HepG2 (cell line): ENCODE measurements around the gene MAP2K5. TPM values are rescaled to one million over a fixed set of nuclear protein-coding genes. Genes with fewer than 3 reads are reported as not detected.

ENCODE experiments used
- ATAC-seq: fragments of 200-7000 bp; cut with Tn5 transposase; 3 replicates; pipeline ENCODE4 v1.9.1; 2020; ENCODE audit warnings: mild to moderate bottlenecking, moderate library complexity
- BruUV-seq: library from RNA; stranded (reverse); fragments of 400-500 nt; replicated peaks from 2 replicates; lab custom pipeline; 2021; lab: Mats Ljungman, UMichigan
- CTCF ChIA-PET: fragments of 300-600 bp; formaldehyde crosslinking; extraction: SDS; loops from one replicate; lab custom pipeline; 2021; ENCODE audit warnings: low total read pairs, inconsistent platforms, low intra/inter-chr PET ratio; lab: Yijun Ruan, JAX
- POLR2A ChIA-PET: fragments of 350-600 bp; sonication (Branson Sonifier 250); formaldehyde crosslinking; loops from one replicate; lab custom pipeline; 2020; ENCODE audit warnings: antibody characterized with exemption, inconsistent platforms; lab: Yijun Ruan, JAX
- DNase-seq: peaks from one replicate; pipeline ENCODE4 v3.0.0-alpha.2; 2015; ENCODE audit warnings: low spot score
- FAIRE-seq: peaks from 3 replicates; lab custom pipeline; 2011; peaks lifted over from hg19 to GRCh38; lab: Jason Lieb, UNC
- H2AFZ ChIP-seq: one replicate; pipeline ENCODE4 v1.6.1; 2011; ENCODE audit warnings: low read length, inconsistent platforms
- H3K27ac ChIP-seq: fragments of 300-600 bp; 3 replicates; pipeline ENCODE4 v1.8.0; 2011; ENCODE audit warnings: mixed run types, mild to moderate bottlenecking, mixed read lengths, low read length, inconsistent platforms; ENCODE audit not compliant: insufficient read depth; ENCODE audit errors: extremely low read length
- H3K27me3 ChIP-seq, 2 experiments: fragments of 200-600 bp in 1 of 2; 2 replicates in 1 of 2; 3 replicates in 1 of 2; pipeline versions ENCODE4 v1.6.0 to v1.8.0; 2011; ENCODE audit warnings: low read length in 2 of 2, mild to moderate bottlenecking in 2 of 2, moderate library complexity in 2 of 2, inconsistent platforms in 1 of 2; ENCODE audit not compliant: insufficient read depth in 2 of 2, control insufficient read depth in 1 of 2
- H3K36me3 ChIP-seq, 2 experiments: fragments of 200-600 bp in 1 of 2; replicated peaks in 1 of 2; 2 replicates in 1 of 2; 3 replicates in 1 of 2; pipeline versions ENCODE4 v1.5.1 to v1.8.0; 2011; ENCODE audit warnings: low read length in 2 of 2, inconsistent platforms in 1 of 2; ENCODE audit not compliant: insufficient read depth in 2 of 2, control insufficient read depth in 1 of 2
- H3K4me1 ChIP-seq: 2 replicates; pipeline ENCODE4 v1.5.1; 2012; ENCODE audit warnings: low read length, inconsistent platforms; ENCODE audit not compliant: insufficient read depth
- H3K4me2 ChIP-seq: 2 replicates; pipeline ENCODE4 v1.6.0; 2011; ENCODE audit warnings: low read depth, low read length, inconsistent platforms
- H3K4me3 ChIP-seq, 3 experiments: fragments of 200-600 bp in 1 of 3; sonication (generic), shearing (Covaris generic) in 1 of 3; replicated peaks in 1 of 3; 2 replicates each; pipeline ENCODE4 v1.5.1; 2011 to 2016; ENCODE audit warnings: low read length in 3 of 3, inconsistent platforms in 2 of 3, low read depth in 2 of 3, mild to moderate bottlenecking in 2 of 3, control low read depth in 1 of 3, mixed read lengths in 1 of 3; ENCODE audit not compliant: insufficient read depth in 1 of 3
- H3K79me2 ChIP-seq: one replicate; pipeline ENCODE4 v1.6.1; 2011; ENCODE audit warnings: low read length, inconsistent platforms; ENCODE audit not compliant: insufficient read depth
- H3K9ac ChIP-seq: 2 replicates; pipeline ENCODE4 v1.6.0; 2011; ENCODE audit warnings: mild to moderate bottlenecking, low read depth, low read length, inconsistent platforms; ENCODE audit not compliant: insufficient read depth
- H3K9me3 ChIP-seq: 2 replicates; pipeline ENCODE4 v1.5.1; 2012; ENCODE audit warnings: mild to moderate bottlenecking, low read length
- H4K20me1 ChIP-seq: 2 replicates; pipeline ENCODE4 v1.6.0; 2011; ENCODE audit warnings: inconsistent platforms, mild to moderate bottlenecking, low read length, moderate library complexity; ENCODE audit not compliant: insufficient read depth
- MATR3 ChIP-seq: sonication (generic); formaldehyde crosslinking; IDR thresholded peaks from 2 replicates; pipeline ENCODE4 v1.4.0; 2020; ENCODE audit warnings: missing genetic modification reagents
- ZNF703 ChIP-seq: sonication (generic); formaldehyde crosslinking; IDR thresholded peaks from 2 replicates; pipeline ENCODE4 v1.5.1; 2020; ENCODE audit warnings: missing genetic modification reagents, mild to moderate bottlenecking, moderate library complexity, borderline replicate concordance
- WGBS: methylation state at CpG from one replicate; pipeline ENCODE4 v1.1.6; 2017; ENCODE audit warnings: low lambda C conversion rate; 5-methylcytosine and 5-hydroxymethylcytosine counted together
- in situ Hi-C: cut with HindIII; loops from 2 replicates; pipeline ENCODE4 v1.10.0; 2017; ENCODE audit warnings: low pct_unique_long_range_greater_than_20kb; ENCODE audit not compliant: extremely low pct_ligation_motif_present
- intact Hi-C: fragments of 100-400 bp; cut with micrococcal nuclease; formaldehyde crosslinking; loops from one replicate; pipeline ENCODE4 v1.10.0; 2022; ENCODE audit not compliant: unreplicated experiment
- polyA plus RNA-seq, 8 experiments: library from polyadenylated mRNA; depleted of rRNA in 3 of 8; stranded (reverse) in 7 of 8; unstranded in 1 of 8; fragments of >200 nt; fragmentation: Illumina TruSeq in 4 of 8; extraction: Trizol in 4 of 8; gene quantifications; 2 replicates each; pipeline versions ENCODE4 v1.2.1 to v1.2.3, GENCODE V29; 2011 to 2016; ENCODE audit warnings: low read depth in 4 of 8, missing spikeins in 1 of 8, mixed read lengths in 1 of 8; ENCODE audit not compliant: insufficient read depth in 1 of 8
- total RNA-seq, 5 experiments: library from RNA; depleted of rRNA; stranded (reverse); fragments of >200 nt; fragmentation: Illumina TruSeq; extraction: Trizol; gene quantifications; 2 replicates each; pipeline ENCODE4 v1.2.3, GENCODE V29; 2016; ENCODE audit warnings: low read depth in 1 of 5
- TF ChIP-seq, protein P1 (sequence below): sonication (generic); formaldehyde crosslinking; IDR thresholded peaks from 2 replicates; pipeline ENCODE4 v1.4.0; 2020; ENCODE audit warnings: missing genetic modification reagents, borderline replicate concordance
- TF ChIP-seq, protein P2 (sequence below): sonication (generic); formaldehyde crosslinking; IDR thresholded peaks from 2 replicates; pipeline ENCODE4 v1.5.1; 2020; ENCODE audit warnings: mild to moderate bottlenecking, missing genetic modification reagents, moderate library complexity

MAP2K5 gene
- total and polyA plus RNA-seq, 2 of the 13 experiments (the other 11 are each of a cell fraction or from before 2014, with no cell fraction given), result 4.0 to 4.3 TPM

DNA sequence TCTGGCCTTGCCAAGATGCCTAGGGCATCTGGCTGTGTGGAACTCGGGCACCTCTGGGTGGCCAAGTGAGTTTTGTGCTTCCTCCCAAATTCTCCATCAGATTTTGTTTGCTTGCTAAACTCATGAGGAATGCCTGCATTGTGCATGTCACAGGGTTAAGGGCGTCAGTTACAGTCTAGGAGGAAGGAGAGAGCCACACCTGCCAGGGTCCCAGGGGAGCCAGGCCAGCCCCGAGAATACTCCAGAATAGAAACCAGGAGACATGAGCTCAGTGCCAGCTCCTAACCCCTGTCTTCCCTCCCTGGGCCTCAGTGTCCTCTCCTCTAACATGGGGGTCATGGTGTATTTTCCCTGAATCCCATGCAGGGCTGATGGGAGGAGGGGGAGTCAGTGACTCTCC lies 260.8 kb downstream of the MAP2K5 start:
- no peaks in the 10 kb centered on the region for H3K36me3 ChIP-seq
- WGBS, result 100% methylated on average over 2 of the region's 3 CpGs
- peaks cover 9% of the 10 kb centered on the region for H3K4me1 ChIP-seq
- H3K27ac ChIP-seq, result no peak overlapping the region
- TF ChIP-seq ZNF703, result no peak
- no peaks in the 10 kb centered on the region for H4K20me1 ChIP-seq
- FAIRE-seq (no peak), DNase-seq (no peak), ATAC-seq (no peak)
- H3K27me3 ChIP-seq, result no peaks in the 10 kb centered on the region
- no peaks in the 10 kb centered on the region for H3K9me3 ChIP-seq
- in situ Hi-C loops, result no loop called here
- no peak overlapping the region for H3K9ac ChIP-seq
- no peaks in the 10 kb centered on the region for H3K79me2 ChIP-seq
- BruUV-seq, result no TSS peak
- CTCF ChIA-PET, result no interaction called here
- H3K4me3 ChIP-seq, result no peak overlapping the region
- no peak overlapping the region for H3K4me2 ChIP-seq
- no peak overlapping the region for H2AFZ ChIP-seq
- intact Hi-C loops, result no loop called here
- POLR2A ChIA-PET, result no interaction called here

DNA sequence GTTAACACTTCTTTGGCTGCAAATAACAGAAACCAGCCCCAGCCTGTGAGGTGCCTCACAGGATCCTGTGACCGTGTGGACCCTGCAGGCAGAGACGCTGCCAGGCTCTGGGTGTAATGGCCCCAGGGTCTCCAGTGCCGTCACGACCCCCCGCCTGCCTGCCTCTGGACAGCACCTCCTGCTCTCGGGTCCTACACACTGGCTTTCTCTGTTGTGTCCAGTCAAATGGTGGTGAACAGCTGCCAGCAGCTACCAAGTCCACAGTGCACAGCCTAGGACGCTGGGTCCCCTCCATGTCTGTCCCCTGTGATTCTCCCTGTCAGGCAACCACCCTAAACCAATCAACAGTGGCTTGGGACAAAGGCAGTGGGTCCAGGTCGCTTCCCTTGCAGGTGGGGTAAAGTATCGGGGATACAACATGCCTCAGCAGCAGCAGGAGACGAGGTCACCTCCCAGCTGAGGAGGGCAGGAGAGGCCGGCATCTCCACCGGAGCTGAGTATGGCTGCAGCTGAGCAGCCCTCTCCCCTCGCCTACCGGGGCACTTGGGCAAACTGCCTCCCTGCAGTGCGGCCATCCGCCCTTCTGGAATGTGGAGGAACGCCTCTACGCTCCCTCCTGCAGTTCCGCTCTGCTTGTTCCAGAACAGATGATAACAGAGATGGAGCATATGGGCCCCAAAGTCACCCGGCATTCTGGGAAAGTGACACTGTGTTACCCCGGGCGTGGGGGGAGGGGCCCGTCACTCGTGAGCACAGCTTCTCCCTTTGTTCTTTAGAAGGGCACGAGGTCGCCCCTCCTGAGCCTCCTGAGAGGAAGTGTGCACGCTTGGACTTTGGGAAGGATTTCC lies 261.7 kb downstream of the MAP2K5 start:
- ChIA-PET CTCF (no interaction called here), POLR2A (no interaction called here)
- no peak overlapping the region for H2AFZ ChIP-seq
- no peak overlapping the region for H3K9ac ChIP-seq
- H3K4me2 ChIP-seq, result no peak overlapping the region
- TF ChIP-seq, protein P1, sequence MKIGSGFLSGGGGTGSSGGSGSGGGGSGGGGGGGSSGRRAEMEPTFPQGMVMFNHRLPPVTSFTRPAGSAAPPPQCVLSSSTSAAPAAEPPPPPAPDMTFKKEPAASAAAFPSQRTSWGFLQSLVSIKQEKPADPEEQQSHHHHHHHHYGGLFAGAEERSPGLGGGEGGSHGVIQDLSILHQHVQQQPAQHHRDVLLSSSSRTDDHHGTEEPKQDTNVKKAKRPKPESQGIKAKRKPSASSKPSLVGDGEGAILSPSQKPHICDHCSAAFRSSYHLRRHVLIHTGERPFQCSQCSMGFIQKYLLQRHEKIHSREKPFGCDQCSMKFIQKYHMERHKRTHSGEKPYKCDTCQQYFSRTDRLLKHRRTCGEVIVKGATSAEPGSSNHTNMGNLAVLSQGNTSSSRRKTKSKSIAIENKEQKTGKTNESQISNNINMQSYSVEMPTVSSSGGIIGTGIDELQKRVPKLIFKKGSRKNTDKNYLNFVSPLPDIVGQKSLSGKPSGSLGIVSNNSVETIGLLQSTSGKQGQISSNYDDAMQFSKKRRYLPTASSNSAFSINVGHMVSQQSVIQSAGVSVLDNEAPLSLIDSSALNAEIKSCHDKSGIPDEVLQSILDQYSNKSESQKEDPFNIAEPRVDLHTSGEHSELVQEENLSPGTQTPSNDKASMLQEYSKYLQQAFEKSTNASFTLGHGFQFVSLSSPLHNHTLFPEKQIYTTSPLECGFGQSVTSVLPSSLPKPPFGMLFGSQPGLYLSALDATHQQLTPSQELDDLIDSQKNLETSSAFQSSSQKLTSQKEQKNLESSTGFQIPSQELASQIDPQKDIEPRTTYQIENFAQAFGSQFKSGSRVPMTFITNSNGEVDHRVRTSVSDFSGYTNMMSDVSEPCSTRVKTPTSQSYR (CRISPR knock-in tag), result peak; percentile 67; the same call in 1 of the 2 replicates
- TF ChIP-seq, protein P2, sequence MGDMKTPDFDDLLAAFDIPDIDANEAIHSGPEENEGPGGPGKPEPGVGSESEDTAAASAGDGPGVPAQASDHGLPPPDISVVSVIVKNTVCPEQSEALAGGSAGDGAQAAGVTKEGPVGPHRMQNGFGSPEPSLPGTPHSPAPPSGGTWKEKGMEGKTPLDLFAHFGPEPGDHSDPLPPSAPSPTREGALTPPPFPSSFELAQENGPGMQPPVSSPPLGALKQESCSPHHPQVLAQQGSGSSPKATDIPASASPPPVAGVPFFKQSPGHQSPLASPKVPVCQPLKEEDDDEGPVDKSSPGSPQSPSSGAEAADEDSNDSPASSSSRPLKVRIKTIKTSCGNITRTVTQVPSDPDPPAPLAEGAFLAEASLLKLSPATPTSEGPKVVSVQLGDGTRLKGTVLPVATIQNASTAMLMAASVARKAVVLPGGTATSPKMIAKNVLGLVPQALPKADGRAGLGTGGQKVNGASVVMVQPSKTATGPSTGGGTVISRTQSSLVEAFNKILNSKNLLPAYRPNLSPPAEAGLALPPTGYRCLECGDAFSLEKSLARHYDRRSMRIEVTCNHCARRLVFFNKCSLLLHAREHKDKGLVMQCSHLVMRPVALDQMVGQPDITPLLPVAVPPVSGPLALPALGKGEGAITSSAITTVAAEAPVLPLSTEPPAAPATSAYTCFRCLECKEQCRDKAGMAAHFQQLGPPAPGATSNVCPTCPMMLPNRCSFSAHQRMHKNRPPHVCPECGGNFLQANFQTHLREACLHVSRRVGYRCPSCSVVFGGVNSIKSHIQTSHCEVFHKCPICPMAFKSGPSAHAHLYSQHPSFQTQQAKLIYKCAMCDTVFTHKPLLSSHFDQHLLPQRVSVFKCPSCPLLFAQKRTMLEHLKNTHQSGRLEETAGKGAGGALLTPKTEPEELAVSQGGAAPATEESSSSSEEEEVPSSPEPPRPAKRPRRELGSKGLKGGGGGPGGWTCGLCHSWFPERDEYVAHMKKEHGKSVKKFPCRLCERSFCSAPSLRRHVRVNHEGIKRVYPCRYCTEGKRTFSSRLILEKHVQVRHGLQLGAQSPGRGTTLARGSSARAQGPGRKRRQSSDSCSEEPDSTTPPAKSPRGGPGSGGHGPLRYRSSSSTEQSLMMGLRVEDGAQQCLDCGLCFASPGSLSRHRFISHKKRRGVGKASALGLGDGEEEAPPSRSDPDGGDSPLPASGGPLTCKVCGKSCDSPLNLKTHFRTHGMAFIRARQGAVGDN, result peak; percentile 10; the same call in 1 of the 2 replicates
- TF ChIP-seq MATR3 (CRISPR knock-in tag), result no peak
- intact Hi-C loops (no loop called here), in situ Hi-C loops (no loop called here)
- no peak for FAIRE-seq
- peak; percentile 7 for DNase-seq
- H3K4me3 ChIP-seq, result no peak overlapping the region
- no TSS peak for BruUV-seq
- WGBS, result 73% methylated on average over 14 of the region's 27 CpGs
- no peaks in the 10 kb centered on the region for H4K20me1 ChIP-seq
- no peak for ATAC-seq
- H3K27me3 ChIP-seq, result no peaks in the 10 kb centered on the region
- H3K4me1 ChIP-seq, result peaks cover 9% of the 10 kb centered on the region
- H3K36me3 ChIP-seq, result no peaks in the 10 kb centered on the region
- H3K79me2 ChIP-seq, result no peaks in the 10 kb centered on the region
- H3K9me3 ChIP-seq, result no peaks in the 10 kb centered on the region
- no peak overlapping the region for H3K27ac ChIP-seq
